Stimulated activated naive CD4-positive, alpha-beta T cell treated with Interleukin-2 at 50 U/mL for 16 hours (primary cell): ENCODE measurements around the gene LIG3.
"Not testable (repeated sequence)": the region's sequence is repeated elsewhere in the genome, so short reads cannot be mapped to it uniquely, and the experiment has no call there.

ENCODE experiments used
- DNase-seq: peaks from one replicate; lab custom pipeline; 2025; lab: John Stamatoyannopoulos, UW

LIG3 gene

DNA sequence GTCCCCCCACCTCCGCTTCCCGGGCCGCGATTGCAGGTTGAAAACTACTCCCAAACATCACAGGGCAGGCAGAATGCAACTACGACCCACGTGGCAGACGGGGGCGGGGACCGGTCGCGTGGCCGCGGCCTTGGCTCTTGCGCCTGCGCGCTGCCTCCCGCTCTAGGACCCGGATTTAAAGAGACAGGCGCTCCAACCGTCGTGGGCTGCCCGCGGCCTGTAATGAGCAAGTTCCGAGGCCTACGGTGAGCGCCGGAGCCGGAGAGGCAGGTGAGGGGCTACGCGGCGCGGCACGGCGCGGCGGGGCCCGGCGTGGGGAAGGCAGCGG lies at the start of gene LIG3:
Gene LIG3 (plus strand): TSS at position 160 of the 328 bp plus-strand sequence. CDS start 2,494 bp downstream, outside the sequence.
- peak; percentile 93 for DNase-seq

DNA sequence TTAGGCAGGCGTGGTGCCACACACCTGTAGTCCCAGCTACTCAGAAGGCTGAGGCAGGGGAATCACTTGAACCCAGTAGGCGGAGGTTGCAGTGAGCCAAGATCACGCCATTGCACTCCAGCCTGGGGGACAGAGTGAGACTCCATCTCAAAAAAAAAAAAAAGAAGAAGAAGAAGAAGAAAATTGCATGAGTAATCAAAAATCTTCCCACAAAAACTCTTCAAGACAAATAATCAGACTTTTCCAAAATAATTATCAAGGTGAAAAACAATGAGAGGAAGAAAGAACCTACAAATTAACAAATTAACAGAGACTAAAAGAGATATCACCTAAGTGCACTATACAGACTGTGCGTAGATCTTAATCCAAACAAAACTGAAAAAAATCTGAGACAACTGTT lies 29.5 kb upstream of the LIG3 start:
- not testable (repeated sequence) for DNase-seq

DNA sequence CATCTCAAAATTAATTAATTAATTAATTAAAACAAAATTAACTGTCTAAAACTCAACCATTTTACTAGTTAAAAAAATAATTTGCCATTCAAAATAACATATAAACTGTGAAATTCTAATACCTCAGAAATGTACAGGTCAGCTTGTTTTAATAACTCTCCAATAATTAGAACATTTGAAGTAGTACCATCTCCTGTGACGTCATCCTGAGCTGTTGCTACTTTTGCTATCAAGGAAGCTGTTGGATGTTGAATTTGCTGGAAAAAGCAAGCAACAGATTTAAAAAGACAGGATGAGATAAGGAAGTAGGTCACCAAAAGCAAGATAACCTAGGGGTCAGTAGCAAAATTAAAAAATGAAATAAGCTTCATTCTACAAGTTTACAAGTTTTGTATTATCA lies 21.9 kb upstream of the LIG3 start:
- no peak for DNase-seq

DNA sequence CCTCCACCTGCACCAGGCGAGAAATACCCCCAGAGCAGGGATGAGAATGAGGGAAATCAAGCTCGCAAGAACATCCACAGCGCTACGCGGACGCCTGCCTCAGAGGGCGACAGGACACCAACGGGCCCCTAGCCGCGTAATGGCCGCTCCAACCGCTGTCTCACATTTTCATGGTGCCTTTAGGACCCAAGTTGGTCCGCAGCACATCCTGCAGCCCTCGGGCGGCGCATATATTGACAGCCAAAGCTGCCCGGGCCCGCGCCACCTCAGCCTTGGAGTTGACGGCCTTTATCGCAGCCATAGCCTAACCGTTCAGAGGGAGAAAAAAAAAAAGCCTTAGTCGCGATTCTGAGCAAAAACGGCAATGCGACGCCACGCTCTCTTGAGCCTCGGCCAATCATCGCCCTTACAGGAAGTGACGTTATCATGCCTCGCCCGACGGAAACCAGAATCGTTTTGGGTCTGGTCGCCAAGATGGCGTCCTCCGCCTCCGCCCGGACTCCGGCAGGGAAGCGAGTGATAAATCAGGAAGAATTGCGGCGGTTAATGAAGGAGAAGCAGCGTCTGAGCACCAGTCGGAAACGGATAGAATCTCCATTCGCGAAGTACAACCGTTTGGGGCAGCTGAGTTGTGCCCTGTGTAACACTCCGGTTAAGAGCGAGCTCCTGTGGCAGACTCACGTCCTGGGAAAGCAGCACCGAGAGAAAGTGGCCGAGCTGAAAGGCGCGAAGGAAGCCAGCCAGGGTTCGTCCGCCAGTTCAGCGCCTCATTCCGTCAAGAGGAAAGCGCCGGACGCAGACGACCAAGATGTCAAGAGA lies 19.0 kb upstream of the LIG3 start, which contains the start of the genes CCT6B and ZNF830:
Gene CCT6B (minus strand): TSS at position 368 of the 819 bp plus-strand sequence. CDS start 67 bp downstream, at position 301.
Gene ZNF830 (plus strand): TSS at position 448 of the 819 bp plus-strand sequence. CDS start 27 bp downstream, at position 475.
- peak; percentile 91 for DNase-seq

DNA sequence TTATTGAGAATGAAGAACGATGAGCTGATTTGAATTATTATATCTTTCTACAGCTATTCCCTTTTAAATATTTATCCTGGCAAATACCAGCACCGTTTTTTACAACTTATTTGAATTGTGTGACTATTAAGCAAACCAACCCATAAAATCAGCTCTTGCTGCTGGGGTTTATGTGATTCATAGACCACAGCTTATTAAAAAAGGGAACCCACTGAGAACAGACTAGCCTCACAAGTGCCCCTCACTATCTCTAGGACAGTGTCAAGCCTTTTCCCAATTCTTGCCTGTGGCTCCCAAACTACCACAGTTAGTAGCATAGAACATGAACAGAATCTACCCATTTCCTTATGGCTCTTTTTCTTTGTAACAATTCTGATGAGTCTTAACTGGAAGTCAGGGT lies 6.1 kb upstream of the LIG3 start:
- no peak for DNase-seq

DNA sequence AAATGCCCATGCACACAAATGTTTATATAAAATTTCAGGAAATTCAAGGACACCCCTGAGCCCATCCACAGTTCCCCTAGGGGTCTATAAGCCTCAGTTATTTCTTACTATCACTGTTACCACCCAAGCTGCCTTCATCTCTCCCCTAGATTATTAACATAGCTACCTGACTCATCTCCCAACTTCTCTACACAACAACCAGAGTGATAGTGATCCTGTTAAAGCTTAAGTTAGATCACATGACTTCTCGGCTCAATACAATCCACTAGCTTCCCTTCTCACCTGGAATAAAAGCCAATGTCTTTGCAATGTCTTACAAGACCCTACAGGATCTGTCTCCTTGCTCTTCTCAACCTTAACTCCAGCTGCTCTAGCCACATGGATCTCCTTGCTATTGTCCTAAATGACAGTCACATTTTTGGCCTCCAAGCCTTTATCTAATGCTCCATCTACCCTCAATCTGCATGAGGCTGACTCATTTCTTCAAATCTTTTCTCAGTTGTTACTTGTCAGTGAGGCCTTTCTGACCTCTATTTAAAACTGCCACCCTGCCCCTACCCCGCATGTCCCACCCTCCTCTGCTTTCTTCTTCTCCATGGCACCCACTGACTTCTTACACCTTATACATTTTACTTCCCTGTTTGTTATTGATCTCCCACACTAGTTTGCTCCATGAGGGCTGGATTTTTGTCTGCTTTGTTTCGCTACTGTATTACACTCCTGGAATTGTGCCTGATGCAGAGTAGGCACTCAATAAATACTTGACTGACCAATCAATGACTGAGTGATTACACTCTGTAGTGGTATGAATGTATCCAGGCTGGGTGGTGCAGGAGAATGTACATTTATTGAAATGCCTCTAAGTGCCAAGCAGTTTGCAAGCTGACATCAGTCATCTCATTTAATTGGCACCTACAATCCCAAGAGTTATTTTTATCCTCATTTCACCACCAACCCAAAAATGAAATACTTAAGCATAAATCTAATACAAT lies 5.2 kb upstream of the LIG3 start:
- no peak for DNase-seq

DNA sequence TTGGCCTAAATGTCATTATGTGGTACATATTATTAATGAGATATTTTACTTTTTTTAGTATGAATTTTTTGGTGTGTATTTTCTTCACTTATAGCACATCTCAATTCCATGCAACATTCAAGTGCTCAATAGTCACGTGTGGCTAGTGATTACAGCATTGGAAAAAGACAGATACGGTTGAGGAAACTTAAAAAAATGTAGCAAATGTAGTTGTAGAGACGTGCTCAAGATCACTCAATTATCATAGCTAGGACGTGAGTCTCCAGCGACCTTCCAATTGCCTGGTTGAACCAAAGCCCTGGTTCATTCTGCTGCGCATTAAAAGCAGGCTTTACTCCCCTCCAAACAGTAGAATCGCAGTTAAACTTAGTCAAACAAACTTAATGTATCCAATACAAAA lies 1.2 kb upstream of the LIG3 start:
- no peak for DNase-seq

DNA sequence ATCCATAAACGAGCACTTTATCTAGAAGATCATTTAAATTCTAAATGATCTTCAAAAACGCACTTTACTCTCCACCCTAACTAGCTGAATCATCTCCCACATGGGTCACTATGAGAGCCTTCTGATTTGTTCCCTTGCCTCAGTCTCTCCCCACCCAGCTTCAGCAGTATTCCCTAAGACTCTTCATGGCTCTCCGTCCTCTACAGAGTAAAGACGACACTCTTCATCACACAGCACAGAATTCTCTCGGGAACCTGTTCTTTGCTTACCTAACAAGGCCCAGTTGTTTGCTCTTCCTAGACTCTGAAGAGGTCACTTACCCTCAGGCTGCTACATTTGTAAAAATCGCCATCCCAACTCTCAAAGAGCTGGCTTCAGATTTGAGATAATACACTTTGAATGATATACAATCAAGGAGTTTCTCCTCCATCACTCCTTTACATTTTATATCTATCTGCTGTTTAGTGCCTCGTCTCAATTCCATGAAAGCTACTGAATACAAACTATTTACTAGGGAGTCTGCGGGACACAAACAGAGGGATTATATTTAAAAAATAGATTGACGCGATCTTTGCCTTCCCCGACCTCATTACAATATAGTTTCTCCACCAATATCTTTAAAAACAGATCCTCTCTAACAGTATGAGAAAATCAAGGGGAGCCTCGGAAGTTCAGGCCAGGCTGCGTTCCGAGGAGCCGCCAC lies 511 bp upstream of the LIG3 start:
- DNase-seq, result no peak

DNA sequence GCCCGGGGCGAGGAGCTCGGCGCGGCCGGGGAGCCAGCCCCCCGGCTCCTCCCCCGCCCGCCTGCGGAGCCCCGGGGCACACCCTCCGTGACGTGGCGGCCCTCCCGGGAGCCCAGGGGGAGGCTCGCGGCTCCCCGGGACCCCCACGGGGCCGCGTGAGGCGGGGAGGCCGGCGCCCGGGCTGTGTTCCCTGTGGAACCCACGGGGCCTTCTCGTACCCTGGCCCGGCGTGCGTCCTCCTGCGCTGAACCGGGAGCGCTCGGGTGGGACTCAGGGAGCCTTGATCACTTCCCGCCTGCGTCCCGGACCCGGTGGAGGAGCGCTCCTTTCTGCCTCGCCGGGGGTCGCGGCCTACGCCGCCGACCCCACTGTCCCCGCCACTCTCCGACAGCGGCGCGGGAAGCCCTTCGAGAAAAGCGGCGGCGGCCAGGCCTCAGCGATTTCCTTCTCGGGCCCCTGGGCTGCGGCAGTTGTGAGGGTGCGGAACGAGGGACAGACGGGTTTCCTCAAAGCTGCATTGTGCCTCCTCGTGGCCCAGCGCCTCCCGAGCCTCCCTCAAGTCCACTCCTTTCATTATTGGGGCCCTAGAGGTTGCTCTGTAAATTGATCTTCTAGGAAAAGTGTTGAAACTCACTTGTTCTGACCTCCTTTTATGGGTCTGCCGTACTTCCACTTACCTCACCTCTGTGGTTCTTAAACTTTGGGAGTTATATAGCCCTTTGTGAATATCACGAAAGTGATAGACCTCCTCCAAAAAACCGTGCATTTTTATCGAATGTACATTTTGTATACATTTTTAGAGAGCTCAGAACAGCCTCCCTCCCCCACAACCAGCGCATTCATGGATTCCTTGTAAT lies 597 bp downstream of the LIG3 start:
- peak; percentile 80 for DNase-seq

DNA sequence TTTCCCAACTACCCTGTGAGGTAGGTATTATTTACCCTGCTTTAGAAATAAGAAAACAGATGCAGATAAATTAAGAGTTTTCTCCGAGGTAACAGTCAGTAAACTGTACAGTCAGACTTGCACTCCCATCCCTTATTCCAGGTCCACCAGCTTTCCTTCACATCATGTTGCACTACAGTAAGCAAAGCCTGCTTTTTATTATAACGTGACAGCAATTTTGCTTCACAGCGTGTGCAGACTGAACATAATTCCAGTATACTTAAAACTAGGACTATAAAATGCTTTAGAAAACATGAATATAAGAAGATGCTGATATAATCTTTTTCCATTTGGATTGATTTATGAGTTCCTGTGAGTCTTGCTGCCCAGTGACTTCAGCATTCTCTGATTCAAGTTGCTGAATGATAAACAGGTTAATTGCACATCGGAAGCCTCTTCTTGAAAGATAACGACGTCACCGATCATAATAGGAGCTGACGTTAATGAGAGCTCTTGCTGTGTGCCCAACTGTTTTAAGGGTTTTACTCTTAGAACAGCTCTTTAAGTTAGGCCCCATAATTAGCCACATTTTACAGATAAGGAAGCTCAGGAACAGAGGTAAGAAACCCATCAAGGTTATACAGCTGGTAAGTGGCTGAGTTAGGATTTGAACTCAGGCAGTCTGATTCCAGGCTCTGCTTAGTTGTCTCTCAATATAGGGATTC lies 1.4 kb downstream of the LIG3 start:
- DNase-seq, result no peak

DNA sequence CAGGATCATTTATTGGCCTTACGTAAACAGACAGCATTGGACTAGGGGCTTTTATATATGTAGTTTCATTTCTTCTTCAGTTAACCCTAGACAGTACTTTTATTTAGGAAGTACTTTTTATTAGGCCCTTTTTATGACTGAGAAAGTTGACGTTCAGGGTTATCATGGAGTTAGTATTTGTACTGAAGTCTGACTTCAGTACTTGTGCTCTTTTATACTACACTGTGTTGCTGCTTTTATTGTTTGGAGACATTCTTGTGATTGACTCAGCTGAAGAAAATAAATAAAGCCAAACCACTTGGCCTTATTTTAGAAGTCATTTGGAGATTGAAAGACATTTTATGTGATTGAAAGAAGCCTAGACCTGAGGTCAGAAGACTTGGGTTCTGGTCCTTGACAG lies 6.9 kb downstream of the LIG3 start:
- no peak for DNase-seq

DNA sequence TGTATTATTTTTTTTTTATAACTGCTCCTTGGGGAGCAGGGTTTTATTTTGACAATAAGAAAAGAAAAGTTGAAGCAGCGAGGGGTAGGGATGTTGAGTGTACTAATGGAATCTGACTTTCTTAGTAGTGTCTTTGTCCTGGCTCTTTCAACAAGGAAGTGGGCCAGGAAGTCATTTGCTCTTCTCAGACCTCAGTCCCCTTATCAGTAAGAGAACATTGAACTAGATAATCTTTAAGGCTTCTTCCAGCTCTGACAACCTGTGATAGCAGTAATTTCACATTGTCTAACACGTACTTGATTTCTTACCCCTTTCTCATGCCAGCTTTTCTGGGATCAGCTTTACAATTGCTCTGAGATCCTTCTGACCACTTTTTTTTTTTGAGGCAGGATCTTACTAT lies 8.3 kb downstream of the LIG3 start:
- no peak for DNase-seq

DNA sequence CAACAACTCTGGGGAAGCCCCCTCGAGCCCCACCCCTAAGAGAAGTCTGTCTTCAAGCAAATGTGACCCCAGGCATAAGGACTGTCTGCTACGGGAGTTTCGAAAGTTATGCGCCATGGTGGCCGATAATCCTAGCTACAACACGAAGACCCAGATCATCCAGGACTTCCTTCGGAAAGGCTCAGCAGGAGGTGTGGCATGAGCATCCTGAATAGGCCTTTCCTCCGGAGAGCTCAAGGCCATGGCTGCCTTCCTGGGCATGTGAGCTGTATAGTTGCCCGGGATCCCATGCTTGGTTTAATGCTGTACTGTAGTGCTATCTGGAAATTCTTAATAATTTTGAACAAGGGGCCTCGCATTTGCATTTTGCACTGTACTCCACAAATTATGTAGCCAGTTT lies 9.2 kb downstream of the LIG3 start:
- no peak for DNase-seq

DNA sequence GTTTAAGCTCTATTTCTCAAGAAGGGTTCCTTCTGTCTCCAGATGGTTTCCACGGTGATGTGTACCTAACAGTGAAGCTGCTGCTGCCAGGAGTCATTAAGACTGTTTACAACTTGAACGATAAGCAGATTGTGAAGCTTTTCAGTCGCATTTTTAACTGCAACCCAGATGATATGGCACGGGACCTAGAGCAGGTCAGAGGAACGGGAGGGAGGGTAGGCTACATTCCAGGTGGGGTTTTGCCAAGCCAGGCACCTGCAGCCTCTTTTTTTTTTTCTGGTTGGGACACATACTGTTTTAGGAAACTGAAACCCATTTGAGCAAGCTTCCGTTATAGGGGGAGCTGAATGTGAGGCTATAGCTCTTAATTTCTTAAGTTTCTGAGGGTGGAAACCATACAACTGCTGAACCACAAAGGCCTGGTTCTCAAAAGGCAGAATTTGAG lies 10.6 kb downstream of the LIG3 start:
- no peak for DNase-seq

DNA sequence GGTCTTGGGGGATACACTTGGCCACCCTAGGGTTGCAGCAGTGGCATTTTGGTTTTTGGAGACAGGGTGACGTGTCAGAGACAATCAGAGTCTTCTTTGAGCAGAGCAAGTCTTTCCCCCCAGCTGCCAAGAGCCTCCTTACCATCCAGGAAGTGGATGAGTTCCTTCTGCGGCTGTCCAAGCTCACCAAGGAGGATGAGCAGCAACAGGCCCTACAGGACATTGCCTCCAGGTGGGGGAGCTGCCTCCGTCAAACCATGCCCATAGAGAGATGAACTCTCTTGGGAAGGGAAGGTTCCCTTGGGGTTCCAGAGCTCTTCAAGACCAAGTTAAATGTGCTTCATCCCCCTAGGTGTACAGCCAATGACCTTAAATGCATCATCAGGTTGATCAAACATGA lies 11.3 kb downstream of the LIG3 start:
- DNase-seq, result no peak

DNA sequence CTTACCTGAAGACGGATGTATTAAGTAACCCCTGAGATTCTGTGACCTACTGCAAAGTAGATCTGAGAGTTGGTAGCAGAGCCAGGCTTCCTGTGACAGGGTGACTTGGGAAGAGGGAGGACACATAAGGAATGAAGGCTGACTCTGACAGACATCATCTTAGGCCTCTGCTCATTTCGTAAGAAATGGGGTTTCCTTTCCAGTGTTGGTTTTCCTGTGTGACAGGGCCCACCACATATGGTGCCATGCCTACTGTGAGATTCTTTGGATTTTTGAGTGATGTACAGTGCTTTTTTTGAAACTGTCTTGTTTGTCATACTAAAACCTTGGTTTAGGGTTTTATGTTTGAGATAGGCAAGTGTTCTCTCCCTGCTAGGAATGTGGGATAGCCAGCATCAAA lies 12.7 kb downstream of the LIG3 start:
- no peak for DNase-seq

DNA sequence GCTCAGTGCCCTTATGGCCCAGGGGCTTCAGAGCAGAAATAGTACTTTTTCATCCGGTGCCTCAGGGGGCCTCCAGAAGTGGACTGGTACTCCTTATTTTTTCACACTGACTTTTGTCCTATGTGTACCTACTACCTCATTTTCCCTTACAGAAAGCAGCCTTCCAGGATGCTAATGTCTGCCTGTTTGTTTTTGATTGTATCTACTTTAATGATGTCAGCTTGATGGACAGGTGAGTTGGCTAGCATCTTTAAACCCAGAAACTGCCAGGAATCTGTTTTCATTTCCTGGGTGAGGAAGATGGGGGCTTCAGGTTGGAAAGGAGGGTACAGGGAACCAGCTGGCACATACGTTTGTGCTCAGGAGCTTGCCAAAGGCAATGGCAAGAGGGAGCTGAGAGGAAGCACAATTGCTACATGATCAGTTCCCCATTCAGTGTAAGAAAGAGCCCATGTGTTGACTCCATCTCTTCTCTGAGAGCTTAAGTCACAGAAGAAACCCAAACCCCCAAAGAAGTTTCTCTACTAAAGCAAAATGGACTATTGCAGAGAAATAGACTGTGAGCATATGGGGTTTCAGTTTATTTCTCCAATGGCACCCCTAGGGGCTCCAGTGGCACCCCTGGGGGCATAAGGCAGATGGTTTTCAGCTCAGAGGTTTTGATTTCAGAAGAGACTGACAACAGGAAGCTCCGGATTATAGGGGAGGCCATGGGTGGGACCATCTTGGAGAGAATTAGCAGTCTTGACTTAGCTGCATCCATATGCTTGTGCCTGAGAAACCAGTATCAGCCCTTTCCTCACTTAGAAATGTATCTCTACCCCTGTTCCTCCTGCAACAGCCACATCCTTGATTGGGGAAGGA lies 16.3 kb downstream of the LIG3 start:
- no peak for DNase-seq

DNA sequence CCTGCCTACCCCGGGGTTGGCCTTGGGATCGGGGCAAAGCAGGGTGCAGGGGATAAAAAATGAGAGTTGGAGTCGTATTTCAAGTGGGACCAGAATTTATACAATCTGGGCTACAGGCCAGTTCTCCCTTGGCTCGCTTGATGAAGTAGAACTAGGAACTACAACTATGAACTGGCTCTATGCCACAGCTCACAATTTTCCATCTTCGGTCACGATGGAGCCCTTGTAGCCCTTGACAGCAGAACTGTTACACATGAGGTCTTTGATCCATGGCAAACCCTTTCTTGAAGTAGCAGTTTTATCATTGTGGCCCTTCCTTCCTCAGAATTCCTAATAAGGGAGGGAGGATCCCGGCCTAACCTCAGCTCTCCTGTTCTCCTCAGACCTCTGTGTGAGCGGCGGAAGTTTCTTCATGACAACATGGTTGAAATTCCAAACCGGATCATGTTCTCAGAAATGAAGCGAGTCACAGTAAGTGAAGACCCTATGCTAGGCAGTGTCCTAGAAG lies 17.1 kb downstream of the LIG3 start:
- no peak for DNase-seq

DNA sequence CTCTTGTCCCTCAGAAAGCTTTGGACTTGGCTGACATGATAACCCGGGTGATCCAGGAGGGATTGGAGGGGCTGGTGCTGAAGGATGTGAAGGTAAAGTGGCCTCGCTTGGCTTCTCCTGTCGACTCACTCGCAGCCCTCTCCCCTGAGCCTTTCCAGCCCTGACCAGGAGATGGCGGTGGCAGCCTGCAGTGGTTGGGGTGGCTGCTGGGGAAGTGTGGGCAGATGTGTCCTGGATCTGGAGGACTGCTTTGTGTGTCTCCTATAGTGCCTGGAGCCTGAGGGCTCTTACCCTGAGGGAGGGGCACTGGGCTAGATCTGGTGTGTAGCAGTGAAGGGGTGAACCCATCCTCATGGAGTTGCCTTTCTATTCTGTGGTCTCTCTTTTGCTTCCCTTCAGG lies 17.9 kb downstream of the LIG3 start:
- peak; percentile 69 for DNase-seq
